Cardiac atrium fibroblast (primary cell): Measurements from ENCODE around the gene ALOX12. TPM values are rescaled to one million over a fixed set of nuclear protein-coding genes. Genes with fewer than 3 reads are reported as not detected.

Experiments
- total RNA-seq: library from RNA; depleted of rRNA; stranded (reverse); fragments of >200 nt; gene quantifications from 2 replicates; pipeline ENCODE4 v1.2.3, GENCODE V29; 2015

Gene ALOX12, protein sequence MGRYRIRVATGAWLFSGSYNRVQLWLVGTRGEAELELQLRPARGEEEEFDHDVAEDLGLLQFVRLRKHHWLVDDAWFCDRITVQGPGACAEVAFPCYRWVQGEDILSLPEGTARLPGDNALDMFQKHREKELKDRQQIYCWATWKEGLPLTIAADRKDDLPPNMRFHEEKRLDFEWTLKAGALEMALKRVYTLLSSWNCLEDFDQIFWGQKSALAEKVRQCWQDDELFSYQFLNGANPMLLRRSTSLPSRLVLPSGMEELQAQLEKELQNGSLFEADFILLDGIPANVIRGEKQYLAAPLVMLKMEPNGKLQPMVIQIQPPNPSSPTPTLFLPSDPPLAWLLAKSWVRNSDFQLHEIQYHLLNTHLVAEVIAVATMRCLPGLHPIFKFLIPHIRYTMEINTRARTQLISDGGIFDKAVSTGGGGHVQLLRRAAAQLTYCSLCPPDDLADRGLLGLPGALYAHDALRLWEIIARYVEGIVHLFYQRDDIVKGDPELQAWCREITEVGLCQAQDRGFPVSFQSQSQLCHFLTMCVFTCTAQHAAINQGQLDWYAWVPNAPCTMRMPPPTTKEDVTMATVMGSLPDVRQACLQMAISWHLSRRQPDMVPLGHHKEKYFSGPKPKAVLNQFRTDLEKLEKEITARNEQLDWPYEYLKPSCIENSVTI
- not detected in 2 replicates for total RNA-seq

DNA sequence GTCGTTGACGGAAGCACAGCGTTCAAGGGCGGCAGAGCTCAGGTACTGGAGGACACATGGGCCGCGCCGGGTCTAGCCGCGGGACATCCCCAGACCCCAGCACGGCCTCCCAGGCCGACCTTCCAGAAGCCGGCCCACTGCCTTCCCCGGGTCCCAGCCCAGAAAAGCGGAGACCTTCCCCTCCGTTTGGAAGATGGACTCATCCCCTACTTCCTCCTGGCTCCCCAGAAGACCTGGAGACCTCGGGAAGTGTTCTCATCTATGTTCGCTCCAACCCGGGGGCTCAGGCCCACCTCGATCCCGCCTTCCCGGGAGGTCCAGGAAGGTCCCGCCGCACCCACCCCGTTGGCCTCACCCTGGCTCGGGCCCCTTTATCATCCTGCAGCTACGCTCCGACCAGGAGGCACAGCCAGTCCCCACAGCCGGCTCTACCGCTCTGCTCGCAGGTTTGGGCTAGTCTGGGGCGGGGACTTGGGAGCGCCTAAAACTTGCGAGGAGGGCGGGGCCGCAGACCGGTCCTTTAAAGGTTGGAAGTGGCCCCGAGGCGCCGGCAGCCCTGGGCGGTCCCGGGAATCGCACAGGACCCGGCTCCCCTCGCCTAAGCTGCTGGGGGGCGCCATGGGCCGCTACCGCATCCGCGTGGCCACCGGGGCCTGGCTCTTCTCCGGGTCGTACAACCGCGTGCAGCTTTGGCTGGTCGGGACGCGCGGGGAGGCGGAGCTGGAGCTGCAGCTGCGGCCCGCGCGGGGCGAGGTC lies at the start of gene ALOX12:
TSS of gene ALOX12 (plus strand) at position 550 of the 756 bp plus-strand sequence. CDS start at position 619, 69 bp downstream.

DNA sequence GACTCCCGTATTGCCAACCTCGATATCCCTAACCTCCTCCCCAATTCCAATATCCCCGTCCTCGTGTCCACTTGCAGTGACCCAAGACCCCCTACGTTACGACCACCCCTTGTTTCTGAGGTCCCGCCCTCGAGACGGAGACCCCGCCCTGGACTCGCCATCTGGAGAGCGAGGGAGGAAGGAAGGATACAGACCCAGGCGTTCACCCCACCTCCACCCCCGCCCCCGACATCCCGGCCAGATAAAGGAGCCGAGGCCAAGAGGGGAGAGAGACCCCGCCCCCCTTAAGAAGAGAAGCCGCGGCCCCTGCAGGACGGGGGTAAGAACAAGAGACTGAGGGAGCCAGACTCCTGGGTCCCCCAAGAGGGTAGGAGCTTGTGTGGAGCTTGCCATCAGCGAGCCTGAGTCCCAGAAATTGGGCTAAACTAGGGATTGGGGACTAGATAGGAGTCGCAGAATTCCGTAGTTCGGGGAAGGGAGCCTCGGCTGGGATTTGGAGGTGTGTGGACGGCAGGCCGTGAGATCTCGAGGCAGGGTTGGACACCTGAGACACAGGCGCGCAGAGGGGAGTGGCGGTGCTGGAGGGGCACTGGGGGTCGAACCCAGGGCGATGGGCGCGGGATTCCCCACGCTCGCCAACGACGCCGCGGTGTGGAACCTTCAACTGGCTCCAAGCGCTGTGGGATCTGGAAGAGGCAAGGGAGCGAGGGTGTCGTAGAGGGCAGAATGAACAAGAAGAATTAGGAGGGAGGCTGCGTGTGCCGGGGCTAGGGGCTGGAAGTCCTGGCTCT lies 27.1 kb downstream of the ALOX12 start, which contains the start of gene BCL6B:
TSS of gene BCL6B (plus strand) at position 270 of the 791 bp plus-strand sequence. CDS start 622 bp downstream, outside the sequence.

DNA sequence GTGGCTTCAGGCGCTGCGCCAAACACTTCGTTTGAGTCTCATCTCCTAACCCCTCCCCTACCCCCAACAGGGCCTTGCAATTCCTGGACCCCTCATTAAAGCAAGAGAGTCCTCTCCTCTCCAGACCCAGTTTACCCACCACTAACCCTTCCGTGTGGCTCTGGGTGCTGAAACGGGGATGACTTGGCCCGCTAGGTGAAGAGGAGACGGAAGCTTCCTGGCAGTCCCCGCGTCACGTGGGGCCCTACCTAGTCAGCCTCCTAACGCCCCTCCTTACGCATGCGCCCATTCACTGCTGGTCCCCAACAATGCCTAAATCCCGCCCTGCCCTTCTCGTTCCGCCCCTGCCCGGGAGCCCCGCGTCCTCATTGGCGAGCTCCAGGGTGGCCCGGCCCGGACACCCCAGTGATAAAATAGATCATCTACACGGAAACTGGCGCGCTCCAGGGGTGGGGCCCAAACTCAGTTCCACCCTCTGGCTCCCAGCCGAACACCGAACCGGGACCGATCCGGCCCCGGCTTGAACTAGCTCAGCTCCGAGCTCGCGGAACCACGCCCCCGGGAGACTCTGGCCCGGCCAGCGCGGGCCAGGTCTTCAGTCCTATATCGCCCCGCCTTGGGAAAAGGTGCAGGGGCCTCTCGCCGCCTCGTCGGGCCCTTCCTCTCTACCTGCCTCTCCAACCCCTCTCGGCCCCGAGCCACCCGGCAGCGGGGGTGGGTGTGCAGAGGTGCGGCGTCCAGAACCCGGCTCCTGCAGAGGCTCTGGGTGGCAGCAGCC lies 39.9 kb downstream of the ALOX12 start, which contains the start of gene SLC16A13:
TSS of gene SLC16A13 (plus strand) at position 425 of the 778 bp plus-strand sequence. CDS start 368 bp downstream, outside the sequence.

DNA sequence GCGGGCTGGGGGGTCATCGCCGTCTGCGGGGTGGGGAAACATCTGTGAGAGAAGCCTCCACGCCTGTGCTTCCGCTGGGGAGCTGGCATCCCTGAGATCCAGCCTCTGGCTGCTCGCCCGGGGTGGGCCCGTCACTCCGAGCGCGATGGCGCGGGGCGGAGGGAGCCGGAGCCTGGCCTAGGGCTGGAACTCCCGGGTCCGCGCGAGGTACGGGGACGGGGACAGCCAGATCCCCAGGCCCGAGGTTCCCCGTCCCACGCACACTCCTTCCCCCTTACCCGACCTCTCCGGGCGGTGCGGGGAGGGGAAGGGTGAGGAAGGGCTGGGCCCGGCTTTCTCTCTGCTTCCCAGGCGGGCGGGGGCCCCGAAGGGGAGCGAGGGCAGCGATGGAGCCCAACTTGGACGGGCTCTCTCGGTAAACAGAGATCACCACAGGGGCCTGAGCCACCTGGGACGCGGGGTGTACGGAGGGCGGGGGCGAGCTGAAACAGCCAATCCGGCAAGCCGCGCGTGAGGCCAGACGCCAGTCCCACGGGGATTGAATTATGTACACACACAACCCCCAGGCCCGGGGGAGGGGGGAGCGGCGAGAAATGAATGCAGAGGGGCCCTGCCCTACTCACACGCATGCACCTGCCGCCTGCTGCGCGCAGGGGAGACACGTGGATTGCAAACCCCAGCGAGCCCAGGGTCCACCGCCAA lies 47.8 kb downstream of the ALOX12 start, which contains the start of gene SLC16A11:
TSS of gene SLC16A11 (minus strand) at position 596 of the 702 bp plus-strand sequence. CDS start at position 17, 579 bp downstream.

Other genes with a start within 250 kb of the ALOX12 start
- gene XAF1, start 240.0 kb upstream of the ALOX12 start, total RNA-seq = 3.2 and 4.4 TPM in 2 replicates
- not detected in 2 replicates for gene FBXO39, start 219.8 kb upstream of the ALOX12 start, total RNA-seq
- not detected in 2 replicates for gene TEKT1, start 164.3 kb upstream of the ALOX12 start, total RNA-seq
- gene RNASEK, start 16.6 kb downstream of the ALOX12 start, total RNA-seq = 237 and 238 TPM in 2 replicates
- gene BCL6B, start 27.0 kb downstream of the ALOX12 start, total RNA-seq = 0.90 and 4.7 TPM in 2 replicates
- gene SLC16A13, start 40.0 kb downstream of the ALOX12 start, total RNA-seq = 0.90 and 1.1 TPM in 2 replicates
- gene SLC16A11, start 48.0 kb downstream of the ALOX12 start, total RNA-seq = not detected in 2 replicates
- not detected in 2 replicates for gene CLEC10A, start 84.2 kb downstream of the ALOX12 start, total RNA-seq
- gene ASGR2, start 118.8 kb downstream of the ALOX12 start, total RNA-seq = not detected in 2 replicates
- gene ASGR1, start 183.3 kb downstream of the ALOX12 start, total RNA-seq = 0.18 and 1.1 TPM in 2 replicates
- 17.3 and 17.7 TPM in 2 replicates for gene DLG4, start 223.8 kb downstream of the ALOX12 start, total RNA-seq
- 559 and 643 TPM in 2 replicates for gene ACADVL, start 223.9 kb downstream of the ALOX12 start, total RNA-seq
- gene DVL2, start 238.5 kb downstream of the ALOX12 start, total RNA-seq = 33.4 and 33.9 TPM in 2 replicates
- 41.3 and 81.2 TPM in 2 replicates for gene PHF23, start 243.4 kb downstream of the ALOX12 start, total RNA-seq
- gene GABARAP, start 246.4 kb downstream of the ALOX12 start, total RNA-seq = 160 and 299 TPM in 2 replicates